ENCODE measurements around the gene PDE4D.
"Not testable (repeated sequence)": the region's sequence is repeated elsewhere in the genome, so short reads cannot be mapped to it uniquely, and the experiment has no call there.

The PDE4D gene

GRCh38 chr5:59575648-59576445 is 317.7 kb downstream of the PDE4D start:
- no peak for DNase-seq

DNA sequence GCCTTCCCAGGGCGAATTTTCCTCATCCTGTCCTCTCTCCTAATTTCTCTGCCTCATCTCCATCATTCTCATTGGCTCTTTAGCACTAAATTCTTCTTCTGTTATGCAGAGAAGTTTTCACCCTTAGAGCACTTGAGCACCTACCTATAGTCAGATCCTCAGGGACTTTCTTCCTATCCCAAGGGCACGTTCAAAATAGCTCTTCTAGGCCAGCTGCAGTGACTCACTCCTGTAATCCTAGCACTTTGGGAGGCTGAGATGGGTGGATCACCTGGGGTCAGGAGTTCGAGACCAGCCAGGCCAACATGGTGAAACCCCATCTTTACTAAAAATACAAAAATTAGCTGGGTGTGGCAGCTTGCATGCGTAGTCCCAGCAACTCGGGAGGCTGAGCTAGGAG is 320.0 kb downstream of the PDE4D start:
- DNase-seq, result not testable (repeated sequence)

DNA sequence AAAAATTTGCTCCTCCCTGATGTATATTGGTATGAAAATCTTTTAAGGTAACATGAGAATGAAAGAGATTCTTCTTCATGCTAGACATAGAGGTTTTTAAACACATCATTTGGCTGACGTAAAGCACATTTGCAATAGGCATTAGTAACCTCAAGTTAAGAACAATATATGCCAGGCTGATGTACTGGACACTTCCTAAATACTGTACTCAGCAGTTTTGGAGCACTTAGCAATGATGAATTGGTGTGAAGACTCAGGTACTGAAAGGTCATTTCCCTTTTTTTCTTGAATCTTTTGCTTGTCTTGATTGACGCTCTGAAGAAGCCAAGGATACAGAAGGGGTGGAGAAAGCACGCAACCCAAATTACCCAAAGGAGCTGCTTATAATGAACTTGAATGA is 322.5 kb downstream of the PDE4D start:
- no peak for DNase-seq

DNA sequence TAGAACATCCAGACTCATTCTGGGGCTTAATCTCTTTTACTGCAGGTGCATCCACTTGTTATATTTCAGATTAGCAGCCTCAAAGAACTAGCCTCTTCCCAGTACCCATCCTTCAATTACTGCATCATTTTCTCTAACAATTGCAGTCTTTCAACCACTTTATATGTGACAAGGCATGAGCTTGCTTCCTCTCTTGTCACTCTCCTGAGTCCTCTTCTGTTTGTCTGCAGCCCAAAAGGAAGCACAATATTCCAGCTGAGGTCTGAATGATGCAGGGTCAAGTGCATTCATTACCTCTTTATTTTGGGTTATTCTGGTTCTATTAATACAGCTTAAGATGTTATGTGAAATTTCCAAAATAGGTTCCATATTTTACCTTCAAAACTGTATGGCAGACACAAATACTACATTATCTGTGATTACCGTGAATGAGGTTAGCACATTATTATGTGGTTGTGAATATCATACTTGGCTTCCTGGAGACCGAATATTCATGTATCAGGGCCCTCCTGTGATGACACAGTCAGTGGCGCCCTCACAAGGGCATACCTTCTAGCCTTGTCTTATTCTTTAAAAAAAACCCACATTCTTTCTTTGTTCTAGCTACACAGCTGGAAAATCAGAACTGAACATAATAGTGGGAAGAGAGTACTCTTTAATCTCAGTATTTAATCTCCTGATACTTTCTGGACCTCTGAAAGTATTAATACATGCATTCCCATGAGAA is 323.8 kb downstream of the PDE4D start:
- DNase-seq, result no peak

DNA sequence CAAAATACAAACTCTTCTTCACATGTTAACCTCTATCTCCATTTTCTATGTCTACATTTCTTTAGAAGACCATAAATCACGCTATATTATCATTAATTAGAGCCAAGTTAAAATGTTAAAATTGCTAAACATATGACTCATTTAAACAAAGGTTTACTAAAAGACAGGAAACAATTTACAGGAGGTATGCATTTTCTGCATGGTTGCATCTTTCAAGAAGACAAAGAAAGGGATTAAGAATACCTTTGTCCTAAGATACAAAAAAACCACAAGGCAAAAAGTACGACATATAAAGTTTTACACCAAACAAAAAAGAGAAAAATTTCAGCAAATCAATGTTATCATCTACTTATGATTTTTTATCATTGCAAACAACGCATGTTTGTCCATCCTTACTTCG is 324.4 kb downstream of the PDE4D start:
- DNase-seq, result no peak

DNA sequence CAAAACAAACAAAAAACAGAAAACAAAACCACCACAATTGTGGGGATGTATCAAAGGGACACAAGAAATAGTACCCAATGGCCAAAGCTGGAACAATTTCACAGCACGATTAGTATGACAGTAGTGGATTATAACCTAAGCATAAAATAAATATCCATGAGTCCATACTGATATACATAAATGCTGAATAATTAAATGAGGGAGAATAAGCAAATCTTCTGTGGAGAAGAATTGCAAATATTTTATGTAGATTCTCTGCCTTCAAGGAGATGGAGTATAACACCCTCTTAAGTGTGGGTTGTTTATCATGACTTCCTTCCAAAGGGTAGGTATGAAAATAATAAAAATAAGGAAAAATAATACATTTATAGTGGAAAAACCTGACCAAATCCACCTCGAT is 325.4 kb downstream of the PDE4D start:
- no peak for DNase-seq

- no peak for DNase-seq
Measured at GRCh38 chr5:59565551-59565950, 328.0 kb downstream of the PDE4D start.

- DNase-seq, result no peak
Measured at GRCh38 chr5:59564895-59565294, 328.6 kb downstream of the PDE4D start.

DNA sequence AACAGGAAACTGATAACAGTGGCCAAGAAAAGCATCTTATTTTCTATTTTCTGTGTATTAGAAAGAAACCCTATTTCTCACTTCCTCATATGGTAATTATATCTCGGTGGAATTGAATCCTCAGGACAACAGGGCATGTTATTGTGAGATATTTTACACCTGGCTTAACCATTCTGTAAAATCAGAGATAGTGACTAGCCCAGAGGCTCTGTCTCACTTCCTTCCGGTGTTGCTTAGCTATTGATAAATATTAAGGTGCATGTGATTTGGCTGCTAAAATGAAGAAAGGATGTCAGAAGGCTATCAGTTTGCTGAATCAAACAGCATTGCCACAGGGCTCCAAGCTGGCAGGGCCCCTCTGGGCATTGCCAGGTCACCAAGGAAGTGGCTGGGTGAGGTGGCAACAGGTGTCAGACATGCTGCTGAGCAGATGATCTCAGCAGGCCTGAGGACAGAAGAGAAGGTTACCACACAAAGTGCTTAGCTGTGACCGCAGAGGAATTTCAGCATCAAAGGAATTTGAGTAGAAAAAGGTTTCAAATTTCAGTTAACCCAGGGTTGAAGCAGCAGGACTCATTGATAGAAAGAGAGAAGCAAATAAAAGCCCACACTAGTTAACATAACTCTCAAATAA is 330.7 kb downstream of the PDE4D start:
- peak; percentile 16 for DNase-seq

- no peak for DNase-seq
Measured at GRCh38 chr5:59560553-59560952, 333.0 kb downstream of the PDE4D start.

GRCh38 chr5:59559847-59560246 is 333.7 kb downstream of the PDE4D start:
- no peak for DNase-seq

DNA sequence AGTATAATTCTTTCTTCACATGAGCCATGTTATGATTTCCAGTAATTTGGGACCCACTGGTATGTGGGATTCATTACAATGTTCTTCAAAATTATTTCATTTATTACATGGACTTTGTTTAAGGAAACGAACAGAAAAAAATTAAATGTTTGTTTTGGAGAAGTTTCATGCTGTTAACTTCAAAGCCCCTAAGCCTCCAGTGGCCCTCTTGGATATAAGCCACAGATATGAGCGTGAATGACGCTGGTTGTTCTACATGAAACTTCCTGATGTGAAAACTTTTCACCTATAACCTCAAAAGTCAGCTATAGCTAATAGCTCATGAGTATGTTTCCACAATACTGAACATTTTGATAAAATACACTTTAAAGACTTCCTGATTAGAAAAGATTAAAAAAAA is 334.2 kb downstream of the PDE4D start:
- DNase-seq, result no peak

GRCh38 chr5:59558501-59558900 is 335.0 kb downstream of the PDE4D start:
- DNase-seq, result no peak

GRCh38 chr5:59557572-59557971 is 336.0 kb downstream of the PDE4D start:
- no peak for DNase-seq

- DNase-seq, result no peak
Measured at GRCh38 chr5:59555596-59555995, 337.9 kb downstream of the PDE4D start.

DNA sequence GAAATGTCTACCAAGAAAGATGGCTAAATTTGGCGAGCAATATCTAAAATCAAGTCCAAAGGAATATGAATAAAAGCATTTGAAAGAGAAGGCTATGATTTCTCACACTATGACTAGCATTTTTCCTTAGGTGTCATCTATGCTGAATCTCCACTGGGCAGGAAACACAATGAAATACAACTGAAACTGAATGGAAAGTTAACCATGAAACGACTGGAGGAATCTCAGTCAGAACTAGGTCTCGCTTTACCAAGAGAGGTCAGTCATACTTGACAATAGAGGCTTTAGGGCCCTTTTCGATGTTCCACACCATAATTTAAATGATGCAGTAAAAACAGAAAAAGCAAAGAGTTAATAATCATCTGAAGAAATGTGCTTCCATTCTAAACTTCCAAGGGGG is 339.0 kb downstream of the PDE4D start:
- no peak for DNase-seq

DNA sequence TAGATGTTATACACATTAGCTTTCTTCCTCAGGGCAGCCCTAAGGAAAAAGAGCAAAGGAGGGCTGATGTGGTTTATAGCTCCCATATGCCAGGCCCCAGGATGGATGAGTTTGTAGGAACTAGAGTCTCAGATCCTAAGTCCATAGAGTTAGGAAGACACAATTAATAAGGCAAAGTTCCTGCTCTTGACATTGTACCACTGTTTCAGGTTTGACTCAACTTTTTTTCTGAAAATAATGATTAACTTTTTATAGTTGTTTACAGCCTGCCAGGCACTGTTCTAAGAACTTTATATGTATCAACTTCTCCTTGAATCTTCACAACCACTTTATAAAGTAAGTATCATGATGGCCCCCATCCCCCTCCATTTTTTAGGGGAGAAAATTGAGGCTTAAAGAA is 339.5 kb downstream of the PDE4D start:
- no peak for DNase-seq

GRCh38 chr5:59548807-59549357 is 344.6 kb downstream of the PDE4D start:
- DNase-seq, result no peak

DNA sequence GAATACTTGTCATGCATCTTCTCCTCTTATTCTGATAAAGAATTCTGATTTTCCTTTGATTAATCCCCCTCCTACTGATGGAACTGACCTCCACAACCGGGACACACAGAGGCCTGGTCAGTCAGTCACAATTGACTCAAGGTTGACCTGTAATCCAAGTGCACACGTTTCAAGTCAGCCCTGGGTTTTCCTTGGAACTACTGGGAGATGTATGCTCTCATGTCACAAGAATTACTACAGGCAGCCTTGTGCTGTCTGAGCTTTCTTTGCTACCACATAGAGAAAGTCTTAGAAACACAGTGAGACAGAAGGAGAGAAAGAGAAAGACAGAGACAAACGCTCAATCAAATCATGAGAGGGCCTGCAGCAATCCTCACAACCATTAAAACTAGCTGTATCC is 345.8 kb downstream of the PDE4D start:
- no peak for DNase-seq

DNA sequence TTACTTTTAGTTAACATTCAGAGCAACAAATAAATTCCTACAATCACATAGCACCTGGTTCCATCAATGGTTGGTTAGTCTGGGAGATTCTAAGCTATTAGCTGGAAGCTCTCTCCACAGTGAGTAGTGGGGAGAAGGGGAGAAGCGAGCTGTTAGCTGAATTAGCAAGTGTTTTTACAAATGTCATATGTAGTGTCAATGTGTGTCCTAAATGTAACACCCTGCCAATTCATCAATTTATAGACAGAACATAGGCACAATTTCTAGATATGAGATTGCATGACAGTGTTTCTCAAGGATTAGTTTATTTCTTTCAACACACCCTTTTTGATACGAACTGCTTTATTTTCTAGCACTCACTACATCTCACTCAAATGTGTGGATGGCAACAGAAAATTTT is 349.0 kb downstream of the PDE4D start:
- no peak for DNase-seq

DNA sequence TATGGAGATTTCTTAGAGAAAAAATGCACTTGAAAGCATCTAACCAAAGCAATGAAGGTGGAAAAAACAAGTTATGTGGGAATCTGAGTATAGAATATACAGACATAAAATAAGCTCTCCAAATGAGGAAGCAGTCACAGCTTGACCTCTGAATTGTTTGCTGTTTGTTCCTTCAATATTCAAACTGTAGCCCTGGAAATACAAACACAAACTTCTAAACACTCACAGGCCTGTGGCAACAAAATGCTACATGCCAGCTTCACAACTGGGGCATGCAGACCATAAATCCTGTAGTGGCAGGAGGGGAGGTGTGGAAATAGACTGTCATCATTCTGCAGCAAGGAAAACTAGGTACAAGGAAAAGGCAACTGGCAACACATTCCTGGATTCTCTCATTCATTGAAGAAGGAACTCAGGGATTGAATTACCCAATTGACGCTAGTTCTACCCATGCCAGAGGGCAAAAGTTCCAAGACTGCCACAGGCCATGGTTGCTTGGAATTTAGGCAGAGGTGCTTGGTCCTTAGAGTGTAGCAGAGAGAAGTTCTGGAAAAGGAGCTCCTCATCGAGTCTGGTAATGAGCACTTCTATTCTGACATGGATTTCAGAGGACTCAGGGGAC is 349.6 kb downstream of the PDE4D start:
- no peak for DNase-seq

- no peak for DNase-seq
Measured at GRCh38 chr5:59542851-59543820, 350.4 kb downstream of the PDE4D start.

All from NCI-H226 (cell line).